NCI-H446 treated with DMSO at 0.1 percent for 48 hours (cell line): ENCODE data around the gene MAPK11.

Experiments
- DNase-seq: peaks from one replicate; lab custom pipeline; 2025; lab: John Stamatoyannopoulos, UW

The MAPK11 gene

DNA sequence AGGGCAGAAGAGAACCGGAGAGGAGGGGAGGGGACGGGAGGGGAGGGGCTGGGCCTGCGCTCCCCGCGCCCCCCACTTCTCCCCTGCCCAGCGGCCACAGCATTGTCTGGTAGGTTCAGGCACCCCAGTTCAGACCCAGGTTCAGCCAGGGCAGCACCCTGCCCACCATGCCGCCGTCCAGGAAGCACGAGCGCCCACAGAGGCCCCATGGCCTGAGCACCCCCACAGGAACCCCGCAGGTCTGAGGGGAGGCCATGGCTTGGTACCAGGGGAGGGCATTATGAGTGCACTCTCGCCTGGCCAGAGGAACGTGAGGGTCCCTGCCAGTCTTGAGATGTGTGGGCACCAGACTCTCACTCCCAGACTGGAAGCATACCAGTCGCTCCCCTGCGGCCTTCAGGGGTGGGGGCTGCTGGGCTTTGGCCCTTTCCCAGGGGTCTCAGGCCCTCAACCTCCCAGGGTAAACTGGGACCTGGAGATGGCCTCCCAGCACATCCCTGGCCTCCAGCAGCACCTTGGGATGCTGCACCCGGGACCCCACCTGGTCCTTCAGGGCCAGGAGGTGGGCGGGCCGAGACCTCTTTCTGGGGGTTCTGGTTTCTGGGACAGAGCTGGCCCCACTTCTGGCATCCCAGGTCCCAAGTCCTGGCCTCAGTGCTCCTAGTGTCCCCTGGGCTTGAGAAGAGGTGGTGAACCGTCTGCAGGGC is 37.9 kb upstream of the MAPK11 start:
- no peak for DNase-seq

DNA sequence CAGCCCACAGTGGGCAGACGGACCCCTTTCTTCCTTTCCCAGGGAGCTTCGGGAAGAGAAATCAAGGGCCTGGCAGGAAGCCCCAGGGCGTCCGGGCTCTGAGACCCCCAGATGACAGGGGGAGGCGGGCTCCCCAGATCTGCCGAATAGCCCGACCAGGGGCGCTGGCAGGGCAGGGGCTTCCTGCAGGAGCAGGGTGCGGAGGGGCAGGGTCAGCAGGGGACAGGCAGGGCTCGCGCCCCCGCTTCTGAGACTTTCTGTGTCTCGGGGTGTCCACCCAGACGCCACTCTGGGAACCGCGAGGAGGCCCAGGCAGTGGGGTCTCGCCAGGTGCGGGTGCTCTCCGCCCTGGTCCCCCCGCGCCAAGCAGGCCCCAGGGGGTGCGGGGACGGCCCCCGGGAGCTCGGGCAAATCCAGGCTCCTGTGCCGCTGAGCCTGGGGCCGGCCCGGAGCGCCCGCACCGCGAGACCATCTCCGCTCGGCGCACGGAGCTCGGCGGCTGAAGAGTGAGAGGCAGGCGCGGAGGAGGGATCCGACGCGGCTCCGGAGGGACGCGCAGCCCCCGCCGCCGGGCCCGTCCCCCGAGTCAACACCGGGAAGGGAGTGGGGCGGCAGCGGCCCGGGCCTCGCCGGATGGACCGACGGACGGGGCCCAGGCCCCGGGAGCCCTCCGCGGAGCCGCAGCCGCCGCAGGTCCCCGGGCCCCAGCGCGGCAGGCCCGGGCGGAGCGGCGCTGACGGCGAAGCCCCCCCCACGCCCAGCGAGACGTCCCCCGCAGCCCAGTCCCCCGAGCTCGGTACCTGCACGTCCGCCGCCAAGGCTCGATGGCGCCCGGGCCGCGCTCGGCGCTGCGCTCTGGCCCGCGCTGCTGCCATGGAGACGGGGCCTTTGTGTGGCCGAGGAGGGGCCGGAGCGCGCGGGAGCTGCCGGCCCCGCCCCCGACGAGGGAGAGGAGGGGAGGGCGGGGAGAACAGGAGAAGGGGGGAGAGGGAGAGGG is 36.9 kb upstream of the MAPK11 start, which contains the start of gene PLXNB2:
Gene PLXNB2, minus strand, starts transcription at position 894 of the 997 bp plus-strand sequence. CDS start 17,062 bp downstream, outside the sequence.
- peak; percentile 47 for DNase-seq

DNA sequence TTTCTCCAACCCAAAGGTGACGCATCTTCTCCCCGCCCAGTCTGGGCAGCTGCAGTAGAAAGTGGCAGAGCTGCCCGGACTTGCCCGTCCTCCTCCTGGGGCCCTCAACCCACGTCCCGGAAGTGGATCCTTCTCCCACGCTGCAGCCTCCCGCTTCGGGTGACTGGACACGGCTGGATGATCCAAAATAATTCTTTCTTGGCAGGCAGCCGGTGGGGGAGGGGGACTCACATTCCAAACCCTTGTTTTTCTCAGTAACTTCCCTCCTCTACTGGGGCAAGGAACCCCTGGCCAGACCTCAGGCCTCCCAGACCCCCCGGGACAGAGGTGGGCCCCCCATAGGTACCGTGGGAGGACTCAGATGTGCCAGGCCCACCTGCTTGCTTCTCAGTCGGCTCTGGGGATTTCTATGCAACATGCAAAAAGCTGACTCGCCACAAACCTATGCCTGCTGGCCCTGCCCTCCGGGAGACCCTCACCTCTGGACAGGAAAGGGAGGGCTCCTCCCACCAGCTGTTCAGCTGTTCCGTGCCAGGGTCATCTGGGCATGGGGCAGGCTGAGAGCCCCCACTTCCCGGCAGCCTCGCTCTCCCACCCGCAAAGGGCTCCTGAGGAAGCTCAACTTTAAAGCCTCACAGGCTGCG is 35.9 kb upstream of the MAPK11 start:
- peak; percentile 88 for DNase-seq

DNA sequence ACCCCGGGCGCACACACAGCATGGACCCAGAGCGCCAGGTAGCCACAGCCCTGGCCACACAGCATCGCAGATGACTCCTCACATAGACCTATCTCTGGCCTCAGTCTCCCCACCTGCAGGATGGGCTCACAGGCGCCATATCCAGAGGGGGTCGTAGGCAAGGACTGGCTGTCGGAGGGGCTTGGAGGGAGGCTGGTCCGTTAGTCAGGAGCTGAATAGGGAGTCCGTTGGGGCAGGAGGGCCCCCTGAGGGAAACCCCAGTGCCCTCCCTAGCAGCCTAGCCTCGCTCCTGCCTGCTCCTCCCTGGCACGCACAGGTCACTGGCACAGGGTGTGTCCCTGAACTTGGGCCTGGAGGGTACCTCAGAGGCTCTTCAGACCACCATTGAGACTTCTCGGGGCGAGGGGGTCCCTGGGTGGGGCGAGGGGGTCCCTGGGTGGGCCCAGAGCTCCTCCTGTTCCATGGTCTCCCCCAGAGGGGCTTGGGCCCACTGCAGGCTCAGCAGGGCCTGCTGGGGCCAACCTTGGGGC is 35.3 kb upstream of the MAPK11 start:
- no peak for DNase-seq

DNA sequence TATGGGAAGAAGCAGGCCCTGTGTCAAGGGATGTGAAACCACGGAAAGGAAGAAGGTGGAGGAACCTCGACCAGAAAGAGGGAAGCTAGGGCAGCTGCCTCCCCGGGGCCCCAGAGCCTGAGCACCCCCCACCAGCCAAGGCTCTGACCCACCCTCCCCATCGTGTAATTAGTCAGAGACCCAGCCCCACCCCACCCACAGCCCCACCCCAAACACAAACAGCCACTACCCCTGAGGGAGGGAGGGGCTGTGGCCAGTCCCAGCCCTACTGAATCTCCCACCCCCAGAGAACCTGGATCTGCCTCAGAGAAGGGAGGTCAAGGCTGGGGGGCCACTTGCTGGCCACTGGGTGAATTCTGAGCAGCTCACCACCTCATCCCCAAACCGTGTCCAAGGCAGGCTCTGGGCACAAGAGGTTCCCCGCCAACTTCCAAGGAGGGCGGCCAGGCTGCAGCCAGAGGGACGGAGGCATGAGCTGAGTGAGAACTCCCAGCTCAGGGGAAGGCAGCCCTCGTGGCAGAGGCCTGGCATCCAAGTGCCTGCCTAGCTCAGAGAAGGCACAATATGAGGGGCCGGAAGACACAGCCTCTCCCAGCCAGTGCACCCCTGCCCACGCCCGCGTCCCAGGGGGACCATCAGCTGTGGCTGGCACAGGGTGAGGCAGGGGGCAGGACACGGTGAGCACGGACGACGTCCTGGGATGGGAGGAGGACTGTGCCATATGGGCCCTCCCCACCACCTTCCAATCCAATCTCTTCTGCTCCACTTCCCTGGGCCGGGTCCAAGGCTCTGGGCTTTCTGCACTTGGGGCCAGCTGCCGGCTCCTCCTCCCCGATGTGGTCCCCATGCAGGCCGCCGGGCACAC is 34.6 kb upstream of the MAPK11 start:
- DNase-seq = peak; percentile 88

DNA sequence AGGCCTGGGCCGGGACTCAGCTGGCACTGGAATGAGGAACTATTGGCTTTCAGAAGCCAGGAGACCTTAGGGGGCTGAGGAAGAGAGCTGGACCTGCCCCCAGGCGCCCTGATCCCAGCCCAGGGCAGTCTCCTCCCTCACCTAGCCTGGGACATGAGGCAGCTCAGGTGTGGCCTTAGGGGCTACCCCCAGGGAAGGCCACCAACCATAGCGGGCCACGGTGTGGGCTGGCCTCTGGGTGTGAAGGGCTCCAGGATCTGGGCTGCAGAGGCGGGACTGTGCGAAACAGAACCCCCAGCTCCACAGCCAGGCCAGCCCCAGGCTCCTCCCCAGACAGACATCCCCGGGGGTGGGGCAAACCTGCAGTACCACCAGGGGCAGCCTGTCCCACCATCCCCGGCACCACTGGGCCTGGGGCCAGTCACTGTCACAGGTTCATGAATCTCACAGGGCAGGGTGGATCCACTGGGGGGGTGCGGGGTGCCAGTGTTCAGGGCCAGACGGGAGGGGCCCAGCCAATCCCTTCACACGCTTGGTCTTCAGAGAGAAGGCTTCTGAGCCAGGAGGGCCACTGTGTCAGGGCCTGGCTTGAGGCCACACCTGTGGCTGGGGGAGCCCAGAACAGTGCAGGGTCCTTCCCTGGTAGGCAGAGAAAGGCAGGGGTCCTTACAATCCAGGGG is 33.8 kb upstream of the MAPK11 start:
- no peak for DNase-seq

DNA sequence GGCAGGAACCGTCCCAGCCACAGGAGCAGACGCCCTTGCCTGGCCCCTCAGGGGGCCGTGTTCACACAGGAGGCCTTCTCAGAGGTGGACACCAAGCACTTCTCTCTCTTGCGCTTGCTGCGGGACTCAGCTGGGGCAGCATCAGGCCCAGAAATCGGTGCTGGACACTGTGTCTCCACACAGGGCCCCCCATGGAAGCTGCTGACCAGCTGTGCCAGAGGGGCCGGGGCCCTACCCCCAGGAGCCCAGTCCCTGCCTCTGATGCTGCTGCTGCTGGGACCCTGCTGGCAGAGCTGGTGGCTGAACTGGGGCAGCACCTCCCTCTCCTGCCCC is 33.3 kb upstream of the MAPK11 start:
- no peak for DNase-seq

DNA sequence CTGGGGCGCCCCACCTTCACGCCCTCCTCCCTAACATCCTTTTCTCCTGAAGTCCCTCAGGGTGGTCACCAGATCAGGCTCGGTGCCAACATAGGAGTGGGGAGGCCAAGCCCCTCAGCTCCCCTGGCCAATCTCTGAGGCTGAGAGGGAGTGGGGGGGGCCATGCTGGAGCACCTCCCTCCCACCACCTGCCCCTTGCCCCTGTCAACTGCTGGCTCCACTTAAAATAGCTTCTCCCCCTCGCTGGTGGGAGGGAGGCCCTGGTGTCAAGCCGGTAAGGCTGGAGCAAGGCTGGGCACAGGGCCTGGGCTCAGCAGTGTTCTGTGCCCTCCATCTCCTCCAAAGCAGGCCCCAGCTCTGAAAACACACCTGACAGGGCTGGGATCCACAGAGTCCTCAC is 32.4 kb upstream of the MAPK11 start:
- DNase-seq = no peak

DNA sequence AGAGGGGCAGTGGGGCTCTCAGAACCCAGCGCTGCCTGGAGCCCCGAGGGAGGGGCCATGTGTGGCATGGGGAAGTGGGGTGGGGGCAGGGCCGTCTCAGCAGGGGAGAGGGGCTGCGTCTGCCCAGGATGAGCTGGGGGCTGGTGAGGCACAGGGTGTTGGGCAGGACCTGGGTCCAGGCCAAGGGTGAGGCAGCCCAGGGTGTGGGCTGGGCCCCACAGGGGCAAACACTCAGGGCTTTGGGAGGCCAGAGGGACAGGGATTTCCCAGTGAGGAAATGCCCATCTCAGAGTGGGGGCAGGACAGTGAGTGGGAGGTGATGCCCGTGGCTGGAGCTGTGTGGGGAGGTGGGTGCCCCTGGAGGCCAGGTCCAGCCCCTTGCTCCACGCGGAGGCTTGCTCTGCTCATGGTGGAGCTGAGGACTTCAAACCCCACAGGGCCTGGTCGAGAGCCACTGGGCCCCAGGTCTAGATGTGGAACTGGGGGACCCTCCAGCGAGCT is 31.9 kb upstream of the MAPK11 start:
- no peak for DNase-seq

DNA sequence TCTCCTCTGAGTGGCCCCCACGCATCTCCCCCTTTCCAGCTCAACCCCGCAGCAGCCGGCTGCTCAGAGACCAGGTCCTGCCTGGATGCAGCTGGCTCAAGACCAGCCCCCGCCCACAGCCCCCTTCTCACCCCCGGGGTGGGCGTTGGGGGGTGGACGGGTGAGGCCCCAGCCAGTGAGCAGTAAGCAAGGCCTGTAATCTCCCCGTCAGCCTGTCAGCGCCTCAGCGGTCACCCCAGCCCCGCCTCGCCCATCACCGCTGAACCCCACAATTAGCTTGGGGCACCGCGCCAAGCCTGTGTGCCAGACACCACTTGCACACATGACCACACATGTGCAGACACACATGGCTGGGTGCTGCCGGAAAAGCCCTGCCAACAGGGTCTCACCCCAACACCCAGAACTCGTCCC is 31.4 kb upstream of the MAPK11 start:
- no peak for DNase-seq

DNA sequence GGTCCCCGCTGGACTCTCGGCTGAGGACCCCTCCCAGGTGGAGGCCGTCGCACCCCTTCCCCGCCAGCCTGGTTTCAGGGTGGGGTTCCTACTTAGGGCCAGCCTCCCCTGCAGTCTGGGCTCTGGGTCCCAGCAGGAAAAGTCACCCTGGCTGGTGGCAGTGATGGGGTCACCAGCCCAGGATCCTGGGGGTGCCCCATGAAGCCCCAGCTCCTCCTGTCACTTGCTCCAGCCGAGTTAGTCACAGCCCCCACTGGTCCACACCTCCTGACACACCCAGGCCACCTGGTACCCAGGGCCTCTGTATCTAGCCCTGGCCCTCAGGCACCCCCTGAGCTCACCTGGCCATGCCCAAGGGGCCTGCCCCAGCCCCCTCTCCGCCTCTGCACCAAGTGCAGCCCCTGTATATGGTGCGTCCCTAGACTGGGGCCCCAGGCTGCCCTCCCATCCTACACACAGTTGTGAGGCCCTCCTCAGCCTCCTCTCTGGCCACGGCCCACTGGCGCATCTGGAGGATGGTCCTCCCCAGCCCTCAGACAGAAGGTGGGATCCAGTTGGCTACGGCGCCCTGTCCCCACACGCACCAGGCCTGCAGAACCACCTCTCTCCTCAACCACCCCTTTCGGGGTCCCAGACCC is 30.6 kb upstream of the MAPK11 start:
- DNase-seq = no peak

DNA sequence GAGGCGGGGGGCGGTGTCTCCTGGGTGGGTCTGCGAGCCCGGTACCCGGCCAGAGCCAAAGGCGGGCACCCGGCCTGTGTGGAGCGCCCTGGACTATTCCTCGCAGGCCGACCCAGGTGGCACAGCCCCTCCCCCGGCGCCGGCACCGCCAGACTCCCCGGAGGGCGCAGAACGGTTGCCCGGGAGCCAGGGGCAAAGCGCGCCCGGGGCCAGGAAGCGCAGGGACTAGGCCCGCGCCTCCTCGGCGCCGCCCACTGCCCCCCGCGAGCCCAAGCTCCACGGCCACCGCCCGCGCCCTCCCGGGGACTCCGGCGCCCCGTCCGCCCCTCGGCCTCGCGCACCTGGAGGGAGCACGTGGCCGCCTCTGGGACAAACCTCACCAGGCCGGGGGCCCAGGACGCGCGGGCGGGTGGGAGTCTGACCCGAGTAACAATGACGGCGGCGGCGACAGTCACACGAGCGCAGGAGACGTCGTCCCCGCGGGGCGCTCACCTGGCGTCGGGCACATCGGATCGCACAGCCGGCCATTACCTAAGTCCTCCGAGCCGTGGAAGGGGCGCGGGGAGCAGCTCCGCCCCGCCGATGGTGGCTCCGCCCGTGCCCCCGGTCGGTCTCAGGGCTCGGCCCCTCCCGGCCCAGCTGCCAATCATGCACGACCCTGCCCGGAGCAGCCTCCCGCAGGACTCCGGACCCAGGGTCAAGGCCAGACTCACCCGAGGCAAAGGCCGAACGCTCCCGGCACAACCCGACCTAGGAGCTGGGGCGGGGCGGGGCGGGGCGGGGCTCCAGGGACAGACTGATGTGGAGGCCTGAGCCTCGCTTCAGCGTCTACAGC is 29.8 kb upstream of the MAPK11 start:
- no peak for DNase-seq

DNA sequence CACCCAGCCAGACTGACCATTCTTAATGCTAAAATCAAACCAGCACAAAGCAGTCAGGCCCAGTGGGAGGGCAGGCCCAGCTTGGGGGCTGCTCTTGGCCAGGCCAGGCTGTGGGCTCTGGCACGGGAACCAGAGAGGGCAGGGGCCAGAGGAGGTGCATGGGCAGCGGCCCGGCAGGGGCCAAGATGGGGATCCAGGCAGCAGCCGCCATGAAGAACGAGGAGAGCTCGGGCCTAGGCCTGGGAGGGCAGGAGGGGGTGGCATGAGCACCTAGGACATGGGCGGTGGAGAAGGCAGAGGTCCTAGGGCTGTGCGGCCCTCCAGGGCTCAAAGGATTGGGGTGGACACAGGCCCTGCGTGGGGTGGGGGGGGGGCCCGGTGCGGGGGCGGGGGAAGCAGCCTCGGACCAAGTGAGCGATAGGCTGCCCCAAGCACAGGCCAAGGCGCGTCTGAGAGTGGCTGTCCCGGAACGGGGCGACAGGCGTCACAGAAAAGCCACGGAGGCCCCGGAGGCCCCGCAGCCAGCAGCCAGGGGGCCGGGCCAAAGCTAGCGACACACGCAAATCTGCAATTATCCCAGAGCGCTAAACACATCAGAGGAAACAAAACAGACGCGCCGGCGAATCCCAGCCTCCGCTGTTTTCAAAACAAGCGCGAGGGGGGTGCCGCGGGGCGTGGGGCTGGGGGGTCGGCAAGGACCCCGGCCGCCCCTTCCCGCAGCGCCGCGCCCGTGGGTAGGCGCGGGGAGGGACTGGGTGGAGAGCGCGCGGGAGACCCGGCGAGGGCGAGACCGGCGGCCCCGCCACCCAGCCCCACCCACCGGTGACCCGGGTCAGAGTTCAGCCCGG is 29.0 kb upstream of the MAPK11 start:
- no peak for DNase-seq

DNA sequence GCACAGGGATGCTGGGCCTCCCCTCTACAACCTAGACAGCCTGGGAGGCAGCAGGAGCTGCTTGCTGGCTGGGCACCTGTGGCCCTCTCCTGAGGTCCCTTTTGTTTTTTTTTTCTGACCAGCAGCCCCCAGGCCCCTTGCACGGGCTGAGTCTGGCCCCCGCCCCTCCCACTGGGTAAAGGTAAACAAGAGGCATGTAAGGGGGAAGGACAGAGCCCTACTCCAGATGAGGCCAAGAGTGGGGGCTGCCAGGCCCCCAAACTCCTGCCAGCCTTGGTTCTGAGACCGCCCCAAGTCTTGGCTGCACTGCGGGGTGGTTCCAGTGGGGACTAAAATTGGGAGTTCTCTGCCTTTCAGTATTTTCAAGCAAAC is 28.1 kb upstream of the MAPK11 start:
- no peak for DNase-seq

DNA sequence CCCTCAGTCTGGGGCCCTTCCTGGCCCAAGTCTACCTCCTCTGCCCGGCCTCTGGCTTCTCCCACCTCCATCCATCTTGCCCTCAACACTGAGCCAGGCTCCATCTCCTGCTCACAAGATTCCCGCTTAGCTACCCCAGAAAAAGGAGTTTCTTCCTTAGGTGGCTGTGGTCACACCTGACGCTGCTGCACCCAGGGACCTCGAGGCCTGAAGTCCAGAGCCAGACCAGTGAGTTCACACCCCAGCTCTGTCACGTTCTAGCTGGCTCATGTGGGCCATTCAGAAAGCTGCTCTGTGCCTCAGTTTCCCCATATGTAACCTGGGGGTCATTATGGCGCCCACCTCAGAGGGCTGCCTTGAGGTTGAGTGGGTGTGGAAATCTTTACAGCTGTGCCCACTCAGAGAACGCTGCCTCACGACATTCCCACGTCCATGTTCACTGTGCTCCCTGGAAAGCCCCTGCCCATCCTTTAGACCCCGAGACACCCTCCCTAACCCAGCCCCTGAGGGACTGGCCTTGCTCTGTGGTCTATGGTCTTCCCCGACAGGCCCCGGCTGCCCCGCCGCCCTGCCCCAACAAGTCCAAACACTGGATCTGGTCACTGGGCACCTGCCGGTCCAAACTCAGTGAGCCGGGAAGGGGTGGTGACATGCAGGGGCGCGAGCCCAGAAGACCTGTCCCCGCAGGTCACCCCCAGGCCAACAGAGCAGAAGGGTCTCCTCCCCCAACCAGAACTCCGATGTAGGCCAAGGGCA is 27.5 kb upstream of the MAPK11 start:
- DNase-seq = no peak

DNA sequence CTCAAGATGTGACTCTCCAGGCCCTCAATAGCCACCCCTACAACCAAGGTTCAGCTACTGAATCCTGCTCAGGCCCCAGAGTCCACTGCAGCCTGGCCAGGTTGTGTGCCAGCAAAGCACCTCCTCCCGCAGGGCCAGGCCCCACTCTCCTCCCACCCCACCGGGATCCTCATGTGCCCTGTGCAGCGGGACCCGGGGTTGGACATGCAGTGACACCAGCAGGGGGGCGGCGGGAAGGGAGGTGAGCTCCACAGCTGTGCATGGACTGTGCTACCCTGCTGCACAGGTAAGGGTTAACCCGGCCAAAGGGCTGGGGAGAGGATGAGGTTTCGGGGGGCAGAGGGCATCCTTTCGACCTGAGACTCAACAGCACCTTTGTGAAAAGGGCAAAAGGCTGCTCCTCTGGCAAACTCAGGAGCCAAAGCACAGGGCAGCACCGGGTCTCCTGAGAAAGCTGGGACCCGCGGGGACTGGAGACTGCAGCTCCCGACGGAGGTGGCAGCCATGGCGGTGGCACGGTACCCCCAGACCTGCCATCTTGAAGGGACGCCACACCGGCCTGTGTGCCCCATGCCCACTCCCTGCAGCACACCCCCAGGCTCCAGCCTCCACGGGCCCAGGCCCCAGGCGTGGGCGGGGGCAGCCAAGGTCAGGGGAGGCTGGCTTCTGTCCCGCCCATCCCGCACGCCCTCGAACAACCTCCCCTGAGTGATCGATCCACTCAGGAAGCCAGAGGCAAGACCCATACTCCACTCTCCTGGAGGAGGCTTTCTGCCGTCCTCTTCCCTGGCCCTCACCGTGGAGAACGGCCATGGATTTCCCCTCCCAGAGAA is 26.7 kb upstream of the MAPK11 start:
- DNase-seq = no peak

DNA sequence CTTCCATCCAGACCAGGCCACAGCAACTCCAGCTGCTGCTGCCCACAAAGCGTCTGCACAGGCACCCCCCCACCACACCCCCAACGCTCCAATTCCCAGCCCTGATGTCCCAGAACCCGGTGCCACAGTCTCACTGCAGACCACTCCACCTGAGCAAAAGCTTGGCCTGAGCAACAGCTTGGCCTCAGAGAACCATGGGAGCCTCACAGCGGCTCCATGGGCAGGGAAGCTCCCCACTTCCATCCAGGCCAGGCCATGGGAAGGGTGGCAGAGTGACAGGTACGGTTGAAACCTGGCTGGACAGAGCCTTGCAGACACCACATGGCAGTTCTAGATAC is 24.1 kb upstream of the MAPK11 start:
- no peak for DNase-seq
